Measurements from ENCODE around the gene JMJD1C. TPM values are rescaled to one million over a fixed set of nuclear protein-coding genes. Genes with fewer than 3 reads are reported as not detected.
"Not testable (repeated sequence)": the region's sequence is repeated elsewhere in the genome, so short reads cannot be mapped to it uniquely, and the experiment has no call there.

Gene JMJD1C
- total RNA-seq, 2 experiments from 2014 or later: 41.5 to 42.5 TPM

- H3K27me3 Mint-ChIP-seq: no peaks in the 10 kb centered on the region
- no peak for DNase-seq
- H3K9me3 Mint-ChIP-seq (ENCODE audit: low read depth): no peaks in the 10 kb centered on the region
- H3K36me3 Mint-ChIP-seq (ENCODE audit: low read depth): peaks cover 36% of the 10 kb centered on the region
- peaks cover 50% of the 10 kb centered on the region for H3K4me1 Mint-ChIP-seq
- intact Hi-C loops (cut with DNase I, micrococcal nuclease): no loop called here
- ChIA-PET CTCF (interaction anchor here (1.1 kb wide), 1 partner anchor 16 kb away, joined by 4 read pairs; no protein-coding TSS in a partner anchor), POLR2A (no interaction called here)
- no peak for ATAC-seq
- H3K4me3 Mint-ChIP-seq: no peak overlapping the region
- peak overlapping the region; percentile 11 for H3K27ac Mint-ChIP-seq
Measured at GRCh38 chr10:63253040-63253439, 212.7 kb downstream of the JMJD1C start.

- Mint-ChIP-seq H3K36me3 (ENCODE audit: low read depth) (peaks cover 35% of the 10 kb centered on the region), H3K4me3 (no peak overlapping the region), H3K9me3 (ENCODE audit: low read depth) (no peaks in the 10 kb centered on the region), H3K27ac (peak overlapping the region; percentile 37), H3K27me3 (no peaks in the 10 kb centered on the region), H3K4me1 (peaks cover 44% of the 10 kb centered on the region)
- no peak for ATAC-seq
- DNase-seq: no peak
- ChIA-PET POLR2A (no interaction called here), CTCF (interaction anchor here (1.1 kb wide), 1 partner anchor 15 kb away, joined by 4 read pairs; no protein-coding TSS in a partner anchor)
- intact Hi-C loops (cut with DNase I, micrococcal nuclease): no loop called here
Measured at GRCh38 chr10:63252095-63252762, 213.5 kb downstream of the JMJD1C start.

- peaks cover 42% of the 10 kb centered on the region for H3K4me1 Mint-ChIP-seq
- no peak overlapping the region for H3K27ac Mint-ChIP-seq
- H3K4me3 Mint-ChIP-seq: no peak overlapping the region
- intact Hi-C loops (cut with DNase I, micrococcal nuclease): no loop called here
- ATAC-seq (no peak), DNase-seq (no peak)
- peaks cover 8% of the 10 kb centered on the region for H3K9me3 Mint-ChIP-seq (ENCODE audit: low read depth)
- peaks cover 46% of the 10 kb centered on the region for H3K36me3 Mint-ChIP-seq (ENCODE audit: low read depth)
- no peaks in the 10 kb centered on the region for H3K27me3 Mint-ChIP-seq
- ChIA-PET CTCF (no interaction called here), POLR2A (no interaction called here)
Measured at GRCh38 chr10:63250032-63250431, 215.7 kb downstream of the JMJD1C start.

GRCh38 chr10:63247771-63248170, 218.0 kb downstream of the JMJD1C start:
- H3K27me3 Mint-ChIP-seq: no peaks in the 10 kb centered on the region
- intact Hi-C loops (cut with DNase I, micrococcal nuclease): no loop called here
- peaks cover 41% of the 10 kb centered on the region for H3K4me1 Mint-ChIP-seq
- CTCF ChIA-PET: interaction anchor here (1.2 to 2.1 kb wide), 2 partner anchors 9 to 31 kb away, joined by 5 to 10 read pairs; no protein-coding TSS in a partner anchor
- H3K27ac Mint-ChIP-seq: no peak overlapping the region
- H3K4me3 Mint-ChIP-seq: no peak overlapping the region
- ATAC-seq: no peak
- peaks cover 8% of the 10 kb centered on the region for H3K9me3 Mint-ChIP-seq (ENCODE audit: low read depth)
- POLR2A ChIA-PET: no interaction called here
- H3K36me3 Mint-ChIP-seq (ENCODE audit: low read depth): peaks cover 50% of the 10 kb centered on the region
- no peak for DNase-seq

- POLR2A ChIA-PET: no interaction called here
- Mint-ChIP-seq H3K9me3 (ENCODE audit: low read depth) (peaks cover 8% of the 10 kb centered on the region), H3K36me3 (ENCODE audit: low read depth) (peaks cover 44% of the 10 kb centered on the region), H3K27me3 (no peaks in the 10 kb centered on the region), H3K4me3 (no peak overlapping the region), H3K27ac (no peak overlapping the region), H3K4me1 (peaks cover 45% of the 10 kb centered on the region)
- ATAC-seq: no peak
- CTCF ChIA-PET: interaction anchor here (1.1 to 2.1 kb wide), 4 partner anchors 10 to 29 kb away, joined by 3 to 10 read pairs (median 4); no protein-coding TSS in a partner anchor
- intact Hi-C loops (cut with DNase I, micrococcal nuclease): no loop called here
- no peak for DNase-seq
Measured at GRCh38 chr10:63246356-63246755, 219.4 kb downstream of the JMJD1C start.

- DNase-seq (no peak), ATAC-seq (no peak)
- intact Hi-C loops (cut with DNase I, micrococcal nuclease): no loop called here
- peaks cover 7% of the 10 kb centered on the region for H3K9me3 Mint-ChIP-seq (ENCODE audit: low read depth)
- peak overlapping the region; percentile 53 for H3K27ac Mint-ChIP-seq
- ChIA-PET CTCF (interaction anchor here (1.0 to 1.8 kb wide), 4 partner anchors 17 to 388 kb away, joined by 3 to 5 read pairs (median 4); no protein-coding TSS in a partner anchor), POLR2A (interaction anchor here (1.8 kb wide), 1 partner anchor 15 kb away, joined by 5 read pairs; no protein-coding TSS in a partner anchor)
- H3K4me1 Mint-ChIP-seq: peaks cover 73% of the 10 kb centered on the region
- no peaks in the 10 kb centered on the region for H3K27me3 Mint-ChIP-seq
- peak overlapping the region; percentile 24 for H3K4me3 Mint-ChIP-seq
- H3K36me3 Mint-ChIP-seq (ENCODE audit: low read depth): peaks cover 29% of the 10 kb centered on the region
Measured at GRCh38 chr10:63241841-63242281, 223.9 kb downstream of the JMJD1C start.

- CTCF ChIA-PET: interaction anchor here (0.9 to 2.0 kb wide), 4 partner anchors 15 to 389 kb away, joined by 3 to 6 read pairs (median 4); no protein-coding TSS in a partner anchor
- peaks cover 2% of the 10 kb centered on the region for H3K9me3 Mint-ChIP-seq (ENCODE audit: low read depth)
- H3K4me3 Mint-ChIP-seq: no peak overlapping the region
- peaks cover 70% of the 10 kb centered on the region for H3K4me1 Mint-ChIP-seq
- peak; percentile 52 for ATAC-seq
- intact Hi-C loops (cut with DNase I, micrococcal nuclease): no loop called here
- POLR2A ChIA-PET: interaction anchor here (1.8 kb wide), 1 partner anchor 16 kb away, joined by 5 read pairs; no protein-coding TSS in a partner anchor
- H3K27ac Mint-ChIP-seq: peak overlapping the region; percentile 20
- no peak for DNase-seq
- no peaks in the 10 kb centered on the region for H3K27me3 Mint-ChIP-seq
- peaks cover 22% of the 10 kb centered on the region for H3K36me3 Mint-ChIP-seq (ENCODE audit: low read depth)
Measured at GRCh38 chr10:63240807-63241206, 225.0 kb downstream of the JMJD1C start.

- POLR2A ChIA-PET: no interaction called here
- H3K27ac Mint-ChIP-seq: no peak overlapping the region
- no peaks in the 10 kb centered on the region for H3K27me3 Mint-ChIP-seq
- intact Hi-C loops (cut with DNase I, micrococcal nuclease): no loop called here
- peaks cover 68% of the 10 kb centered on the region for H3K4me1 Mint-ChIP-seq
- CTCF ChIA-PET: no interaction called here
- ATAC-seq (no peak), DNase-seq (no peak)
- H3K9me3 Mint-ChIP-seq (ENCODE audit: low read depth): no peaks in the 10 kb centered on the region
- H3K36me3 Mint-ChIP-seq (ENCODE audit: low read depth): peaks cover 6% of the 10 kb centered on the region
- no peak overlapping the region for H3K4me3 Mint-ChIP-seq
Measured at GRCh38 chr10:63238501-63238900, 227.3 kb downstream of the JMJD1C start.

GRCh38 chr10:63237396-63237795, 228.4 kb downstream of the JMJD1C start:
- CTCF ChIA-PET: interaction anchor here (1.5 to 1.6 kb wide), 2 partner anchors 9 to 15 kb away, joined by 4 to 5 read pairs; no protein-coding TSS in a partner anchor
- H3K4me3 Mint-ChIP-seq: no peak overlapping the region
- no peaks in the 10 kb centered on the region for H3K27me3 Mint-ChIP-seq
- POLR2A ChIA-PET: no interaction called here
- DNase-seq: no peak
- H3K9me3 Mint-ChIP-seq (ENCODE audit: low read depth): no peaks in the 10 kb centered on the region
- peaks cover 5% of the 10 kb centered on the region for H3K36me3 Mint-ChIP-seq (ENCODE audit: low read depth)
- intact Hi-C loops (cut with DNase I, micrococcal nuclease): loop anchor here in 1 of 2 experiments (2.0 kb wide), 1 partner anchor 31 kb away; no protein-coding TSS in a partner anchor
- peaks cover 69% of the 10 kb centered on the region for H3K4me1 Mint-ChIP-seq
- no peak for ATAC-seq
- H3K27ac Mint-ChIP-seq: peak overlapping the region; percentile 61

GRCh38 chr10:63236113-63236935, 229.5 kb downstream of the JMJD1C start:
- ATAC-seq (peak; percentile 85), DNase-seq (peak; percentile 36)
- Mint-ChIP-seq H3K4me1 (peaks cover 67% of the 10 kb centered on the region), H3K27me3 (no peaks in the 10 kb centered on the region), H3K9me3 (ENCODE audit: low read depth) (no peaks in the 10 kb centered on the region), H3K36me3 (ENCODE audit: low read depth) (peaks cover 5% of the 10 kb centered on the region), H3K27ac (peak overlapping the region; percentile 47), H3K4me3 (no peak overlapping the region)
- intact Hi-C loops (cut with DNase I, micrococcal nuclease): loop anchor here (1.0 to 2.0 kb wide), 3 partner anchors 9 to 33 kb away; no protein-coding TSS in a partner anchor
- POLR2A ChIA-PET: interaction anchor here (0.6 to 1.4 kb wide), 6 partner anchors 19 to 406 kb away, joined by 4 to 12 read pairs (median 5); no protein-coding TSS in a partner anchor
- CTCF ChIA-PET: interaction anchor here (0.8 to 1.8 kb wide), 13 partner anchors 8 to 392 kb away, joined by 3 to 8 read pairs (median 3); no protein-coding TSS in a partner anchor

GRCh38 chr10:63235136-63235535, 230.6 kb downstream of the JMJD1C start:
- H3K9me3 Mint-ChIP-seq (ENCODE audit: low read depth); DNase-seq; ATAC-seq; H3K27ac Mint-ChIP-seq; H3K27me3 Mint-ChIP-seq; H3K36me3 Mint-ChIP-seq (ENCODE audit: low read depth); intact Hi-C loops (cut with DNase I, micrococcal nuclease); H3K4me3 Mint-ChIP-seq: not testable (repeated sequence)
- ChIA-PET CTCF (interaction anchor here (1.0 to 1.8 kb wide), 5 partner anchors 19 to 485 kb away, joined by 3 to 8 read pairs (median 4); no protein-coding TSS in a partner anchor), POLR2A (interaction anchor here (0.5 kb wide), 1 partner anchor 1333 kb away, joined by 3 read pairs; no protein-coding TSS in a partner anchor)
- H3K4me1 Mint-ChIP-seq: peaks cover 63% of the 10 kb centered on the region
